Lower leg skin (tissue), 4 donors: ENCODE data around the gene ASGR2. TPM values are rescaled to one million over a fixed set of nuclear protein-coding genes. Genes with fewer than 3 reads are reported as not detected.

Experiments
- DNase-seq, 2 donors: peaks; one replicate each; pipeline ENCODE4 v3.0.0-alpha.2; 2019; ENCODE audit warnings: low spot score in 2 of 2
- H3K4me3 ChIP-seq: fragments of 200-600 bp; sonication (generic); 2 replicates; pipeline ENCODE4 v1.5.1; 2017; ENCODE audit warnings: mild to moderate bottlenecking, low read depth; ENCODE audit not compliant: poor library complexity, severe bottlenecking
- POLR2A ChIP-seq, 2 donors: fragments of 450-650 bp; IDR thresholded peaks; one replicate each; pipeline ENCODE4 v1.6.1; 2016 to 2017; ENCODE audit warnings: antibody characterized with exemption in 2 of 2, mild to moderate bottlenecking in 1 of 2, moderate library complexity in 1 of 2
- WGBS, 2 donors: methylation state at CpG; one replicate each; pipeline ENCODE4 v1.1.5; 2018; 5-methylcytosine and 5-hydroxymethylcytosine counted together
- intact Hi-C: fragments of 100-400 bp; cut with DNase I; formaldehyde crosslinking; loops from one replicate; pipeline ENCODE4 v1.15.0; 2023; ENCODE audit warnings: low total_unique reads
- total RNA-seq, 4 donors: library from RNA; depleted of rRNA; stranded (reverse); fragments of >200 nt; gene quantifications; one replicate each; pipeline ENCODE4 v1.1.0, GENCODE V29; 2016
- TF ChIP-seq, protein P1 (sequence below), 3 donors: fragments of 450-650 bp; IDR thresholded peaks; one replicate each; pipeline ENCODE4 v1.5.1; 2016; ENCODE audit warnings: antibody characterized with exemption in 3 of 3, mild to moderate bottlenecking in 3 of 3, moderate library complexity in 2 of 3

The ASGR2 gene
- total RNA-seq, 4 donors from 2014 or later, result 6.7 to 10.1 (median 8.7) TPM

DNA sequence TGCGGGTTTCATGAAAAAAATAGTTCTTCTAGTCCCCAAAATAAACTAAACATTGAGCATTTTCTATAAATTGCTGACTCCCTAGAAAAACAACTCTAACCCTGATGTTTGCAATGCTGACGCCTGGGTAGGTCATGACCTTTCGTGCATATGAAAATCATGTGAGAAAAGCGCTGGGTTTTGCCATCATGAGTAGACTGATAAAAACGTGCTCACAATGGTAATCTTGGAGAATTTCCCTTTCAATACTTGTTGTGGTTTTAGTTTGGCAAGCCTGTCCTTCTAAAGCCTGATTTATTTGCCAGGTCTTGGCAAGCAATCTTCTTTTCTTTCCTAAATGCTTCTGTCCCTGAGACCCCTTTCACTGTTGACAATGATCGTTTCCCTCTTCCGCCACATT, 30.5 kb downstream of the ASGR2 start:
- intact Hi-C loops, result no loop called here
- TF ChIP-seq POLR2A (IDR thresholded peaks at IDR 0.05), result no peak
- TF ChIP-seq, protein P1, sequence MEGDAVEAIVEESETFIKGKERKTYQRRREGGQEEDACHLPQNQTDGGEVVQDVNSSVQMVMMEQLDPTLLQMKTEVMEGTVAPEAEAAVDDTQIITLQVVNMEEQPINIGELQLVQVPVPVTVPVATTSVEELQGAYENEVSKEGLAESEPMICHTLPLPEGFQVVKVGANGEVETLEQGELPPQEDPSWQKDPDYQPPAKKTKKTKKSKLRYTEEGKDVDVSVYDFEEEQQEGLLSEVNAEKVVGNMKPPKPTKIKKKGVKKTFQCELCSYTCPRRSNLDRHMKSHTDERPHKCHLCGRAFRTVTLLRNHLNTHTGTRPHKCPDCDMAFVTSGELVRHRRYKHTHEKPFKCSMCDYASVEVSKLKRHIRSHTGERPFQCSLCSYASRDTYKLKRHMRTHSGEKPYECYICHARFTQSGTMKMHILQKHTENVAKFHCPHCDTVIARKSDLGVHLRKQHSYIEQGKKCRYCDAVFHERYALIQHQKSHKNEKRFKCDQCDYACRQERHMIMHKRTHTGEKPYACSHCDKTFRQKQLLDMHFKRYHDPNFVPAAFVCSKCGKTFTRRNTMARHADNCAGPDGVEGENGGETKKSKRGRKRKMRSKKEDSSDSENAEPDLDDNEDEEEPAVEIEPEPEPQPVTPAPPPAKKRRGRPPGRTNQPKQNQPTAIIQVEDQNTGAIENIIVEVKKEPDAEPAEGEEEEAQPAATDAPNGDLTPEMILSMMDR (IDR thresholded peaks at IDR 0.05), result no peak
- H3K4me3 ChIP-seq, result no peak overlapping the region
- DNase-seq, result no peak
- WGBS, 2 donors, result 33 to 39% methylated on average over 7 of the region's 7 CpGs

DNA sequence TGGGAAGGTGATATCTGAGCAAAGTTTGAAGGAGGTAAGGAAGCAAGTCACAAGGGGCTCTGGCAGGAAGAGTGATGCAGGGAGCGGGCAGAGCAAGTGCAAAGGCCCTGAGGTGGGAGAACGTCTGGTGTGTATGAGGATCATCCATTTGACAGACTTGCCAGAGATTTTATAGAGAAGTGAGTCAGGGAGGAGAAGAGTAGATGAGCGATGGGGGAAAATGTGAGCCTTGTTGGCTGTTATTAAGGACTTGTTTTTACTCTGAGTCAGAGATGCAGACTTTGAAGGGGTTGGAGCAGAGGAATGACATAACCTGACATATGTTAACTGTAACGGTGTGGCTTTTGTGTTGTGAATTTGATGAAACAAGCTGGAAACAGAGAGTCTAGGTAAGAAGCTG, 31.0 kb downstream of the ASGR2 start:
- H3K4me3 ChIP-seq, result no peak overlapping the region
- intact Hi-C loops, result no loop called here
- TF ChIP-seq, protein P1 (IDR thresholded peaks at IDR 0.05), result no peak
- TF ChIP-seq POLR2A (IDR thresholded peaks at IDR 0.05), result no peak
- DNase-seq, result peak in 1 of 2 donors; percentile 29
- 66 to 75% methylated on average over 4 of the region's 4 CpGs for WGBS, 2 donors

DNA sequence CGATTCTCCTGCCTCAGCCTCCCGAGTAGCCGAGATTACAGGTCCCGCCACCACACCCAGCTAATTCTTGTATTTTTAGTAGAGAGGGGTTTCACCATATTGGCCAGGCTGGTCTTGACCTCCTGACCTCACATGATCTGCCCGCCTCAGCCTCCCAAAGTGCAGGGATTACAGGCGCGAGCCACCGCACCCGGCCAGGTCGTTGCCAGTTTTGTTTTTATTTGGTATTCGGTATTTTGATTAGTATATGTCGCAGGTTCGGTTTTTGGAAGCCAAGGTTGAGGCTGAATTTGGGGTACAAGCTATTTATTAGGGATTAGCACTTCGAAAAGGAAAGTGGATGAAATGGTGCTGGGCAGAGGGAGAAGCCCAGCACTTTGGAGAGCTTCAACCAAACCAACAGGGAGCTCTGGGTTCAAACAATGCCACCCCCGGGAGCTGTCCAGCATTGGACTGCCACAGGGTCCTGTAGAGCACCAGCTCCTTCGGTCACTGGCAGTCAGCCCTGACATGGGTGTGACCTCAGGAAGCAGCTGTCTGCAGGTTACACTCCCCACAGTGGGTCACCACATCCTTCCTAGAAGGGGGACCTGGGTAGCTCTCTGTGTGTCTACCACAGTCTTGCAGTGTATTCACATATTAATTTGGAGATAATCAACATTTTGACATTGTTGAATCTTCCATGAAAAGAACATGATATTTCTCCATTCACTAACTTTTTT, 33.1 kb downstream of the ASGR2 start:
- DNase-seq, result peak in 1 of 2 donors; percentile 80
- WGBS, 2 donors, result 87% methylated on average over 16 of the region's 16 CpGs
- no peak overlapping the region for H3K4me3 ChIP-seq
- TF ChIP-seq, protein P1 (IDR thresholded peaks at IDR 0.05), result no peak
- TF ChIP-seq POLR2A (IDR thresholded peaks at IDR 0.05), result no peak
- intact Hi-C loops, result no loop called here

- no peak overlapping the region for H3K4me3 ChIP-seq
- 46 to 51% methylated on average over 10 of the region's 10 CpGs for WGBS, 2 donors
- no peak for TF ChIP-seq POLR2A (IDR thresholded peaks at IDR 0.05)
- TF ChIP-seq, protein P1 (IDR thresholded peaks at IDR 0.05), result no peak
- DNase-seq, result peak in 1 of 2 donors; percentile 48
- intact Hi-C loops, result no loop called here
Measured at GRCh38 chr17:7080456-7081041, 34.1 kb downstream of the ASGR2 start.

DNA sequence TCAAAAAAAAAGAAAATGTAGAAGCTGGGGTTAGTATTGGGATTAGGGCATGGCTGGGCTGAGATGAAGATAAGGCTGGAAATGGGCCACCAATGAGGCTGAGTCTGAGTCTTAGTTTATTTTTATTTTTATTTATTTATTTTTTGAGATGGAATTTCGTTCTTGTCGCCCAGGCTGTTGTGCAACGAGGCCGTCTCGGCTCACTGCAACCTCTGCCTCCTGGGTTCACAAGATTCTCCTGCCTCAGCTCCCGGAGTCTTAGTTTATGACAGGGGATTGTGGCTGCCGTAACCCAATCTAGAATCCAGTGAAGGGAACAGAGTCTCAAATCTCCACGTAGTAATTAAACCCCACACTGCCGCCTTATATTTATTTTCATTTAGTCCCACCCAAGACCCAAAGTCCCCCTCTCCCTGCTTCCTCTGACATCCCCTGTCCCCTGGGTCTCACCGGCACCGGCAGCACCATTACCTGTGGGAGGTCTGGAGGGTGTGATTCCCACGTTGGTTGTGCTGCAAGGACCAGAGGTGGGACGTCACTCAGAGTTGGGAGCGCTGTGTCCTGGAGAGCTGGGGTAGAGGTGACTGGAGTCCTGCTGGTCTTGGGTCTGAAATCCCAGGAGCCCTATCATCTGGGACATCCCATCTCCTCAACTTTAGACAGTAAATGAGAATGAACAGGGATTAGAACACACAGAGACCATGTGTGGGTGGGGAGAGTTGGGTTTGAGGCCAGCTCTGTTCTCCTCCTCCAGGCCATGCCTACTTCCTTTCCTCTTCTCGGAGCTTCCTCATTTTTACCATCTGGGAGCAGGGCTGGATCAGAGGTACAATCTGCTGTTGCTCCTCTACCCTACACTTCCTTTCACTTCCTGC, 34.8 kb downstream of the ASGR2 start, which contains the start of gene CLEC10A:
Gene CLEC10A, minus strand, starts transcription at position 671 of the 875 bp plus-strand sequence. CDS start 1,439 bp downstream, outside the sequence.
- TF ChIP-seq, protein P1 (IDR thresholded peaks at IDR 0.05), result no peak
- TF ChIP-seq POLR2A (IDR thresholded peaks at IDR 0.05), result no peak
- intact Hi-C loops, result no loop called here
- no peak within 1 kb of the TSS for H3K4me3 ChIP-seq
- 64 to 68% methylated on average over 15 of the region's 15 CpGs for WGBS, 2 donors
- peak in 1 of 2 donors; percentile 61 for DNase-seq
